GM03348 (cell line): ENCODE data around the gene C4orf50.

Source experiments
- DNase-seq: peaks from one replicate; pipeline ENCODE4 v3.0.0; 2012; ENCODE audit warnings: low spot score

The C4orf50 gene

GRCh38 chr4:5943561-5943960 lies 74.7 kb downstream of the C4orf50 start:
- no peak for DNase-seq

DNA sequence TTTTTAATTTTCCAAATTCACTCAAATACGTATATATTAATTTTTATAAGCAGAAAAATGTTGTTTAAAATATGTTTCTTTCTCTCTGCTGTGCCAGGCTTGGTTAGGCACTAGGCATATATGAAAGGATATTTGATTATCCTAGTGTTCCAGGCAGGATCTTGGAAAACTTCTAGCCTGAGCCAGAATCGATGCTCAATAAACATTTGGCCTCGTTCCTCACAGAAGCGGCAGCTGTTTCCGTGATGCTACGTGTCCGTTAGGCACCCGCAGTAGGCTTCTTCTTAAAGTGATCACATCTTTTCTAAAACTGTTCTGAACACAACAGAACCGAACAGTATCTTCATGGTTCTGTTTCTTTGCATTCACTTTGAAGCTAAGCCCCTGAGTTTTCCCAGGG lies 75.3 kb downstream of the C4orf50 start:
- DNase-seq = no peak

DNA sequence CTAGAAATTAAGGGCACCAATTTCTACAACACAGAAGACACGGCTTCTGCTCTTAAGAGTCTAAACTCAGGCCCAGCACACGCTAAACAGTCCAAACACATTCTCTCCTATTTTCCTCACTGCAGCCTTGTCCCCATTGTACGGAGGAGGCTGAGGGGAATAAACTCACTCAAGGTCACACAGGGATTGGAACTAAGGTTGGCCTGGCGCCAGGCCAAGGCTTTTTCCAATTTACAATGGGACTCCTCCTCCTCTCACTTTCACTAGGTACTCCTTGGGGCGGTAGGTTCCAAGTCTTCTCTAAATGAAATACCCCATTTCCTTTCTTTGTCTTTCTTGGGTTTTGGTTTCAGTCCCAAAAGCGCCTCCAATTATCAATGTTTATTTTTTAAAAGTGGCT lies 76.6 kb downstream of the C4orf50 start:
- no peak for DNase-seq

DNA sequence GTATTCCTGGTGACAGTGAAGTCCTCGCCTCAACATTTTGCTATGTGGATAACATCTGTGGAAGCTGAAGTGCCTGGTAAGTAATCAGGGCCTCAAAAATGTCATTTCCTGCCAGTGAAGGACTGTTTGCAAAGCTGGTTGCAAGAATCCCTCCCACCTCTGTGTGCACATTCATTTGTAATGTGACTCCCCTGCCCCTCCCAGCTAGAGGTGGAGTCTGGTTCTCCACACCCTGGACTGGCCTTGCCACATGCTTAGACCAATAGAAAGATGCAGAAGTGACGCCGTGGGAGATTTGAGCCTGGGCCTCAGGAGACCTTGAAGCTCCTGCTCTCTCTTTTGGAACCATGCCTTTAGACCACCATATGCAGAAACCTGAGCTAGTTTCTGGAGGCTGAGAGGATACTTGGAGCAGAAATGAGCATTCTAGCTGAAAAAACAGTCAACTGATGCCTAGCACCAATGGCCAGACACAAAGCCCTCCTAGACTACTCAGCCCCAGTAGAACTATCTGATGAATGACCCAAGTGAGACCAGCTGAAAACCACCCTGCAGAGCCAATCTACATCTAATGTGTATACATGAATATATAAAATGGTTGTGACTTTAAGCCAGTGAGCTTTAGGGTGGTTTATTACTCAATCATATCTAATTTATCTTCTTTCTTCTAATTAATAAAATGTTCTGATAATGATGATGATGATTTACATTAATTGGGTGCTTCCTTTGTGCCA lies 77.6 kb downstream of the C4orf50 start:
- no peak for DNase-seq

DNA sequence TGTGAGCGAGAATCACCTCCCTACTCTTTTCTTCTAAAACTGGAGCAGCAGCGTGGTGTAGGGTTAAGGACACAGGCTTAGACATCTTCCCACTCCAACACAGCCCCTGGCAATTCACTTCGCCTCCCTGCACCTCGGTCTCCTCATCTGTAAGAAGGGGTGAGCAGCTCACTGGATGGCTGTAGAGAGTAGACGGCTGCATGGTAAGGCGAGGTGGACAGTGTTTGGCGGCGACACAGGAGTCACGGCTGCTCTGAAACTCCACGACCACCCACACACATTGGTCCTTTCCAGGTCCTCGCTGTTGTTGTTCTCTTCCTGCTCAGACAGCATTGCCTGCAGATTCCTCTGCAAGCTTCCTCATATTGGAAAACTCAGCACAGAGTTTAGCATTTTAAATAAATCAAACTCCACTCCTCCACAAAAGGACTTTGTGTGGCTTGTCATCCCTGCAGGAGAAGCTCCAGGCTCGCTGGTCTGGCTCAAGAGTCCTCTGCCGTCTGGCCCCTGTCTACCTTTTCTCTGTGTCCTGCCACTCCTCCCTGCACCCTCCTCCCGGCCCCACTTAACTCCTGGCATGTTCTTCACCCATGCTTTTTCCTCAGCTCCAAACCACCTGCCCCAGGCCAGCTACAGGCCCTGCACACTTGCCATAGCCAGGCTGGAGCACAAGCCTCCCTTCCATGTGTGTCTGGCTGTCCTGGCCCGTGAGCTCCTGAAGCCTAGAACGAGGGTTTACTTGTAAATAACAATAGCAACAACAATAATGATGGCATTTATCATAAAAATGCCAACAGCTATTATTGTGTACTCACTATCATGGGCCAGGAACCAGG lies 84.0 kb downstream of the C4orf50 start:
- DNase-seq = no peak

DNA sequence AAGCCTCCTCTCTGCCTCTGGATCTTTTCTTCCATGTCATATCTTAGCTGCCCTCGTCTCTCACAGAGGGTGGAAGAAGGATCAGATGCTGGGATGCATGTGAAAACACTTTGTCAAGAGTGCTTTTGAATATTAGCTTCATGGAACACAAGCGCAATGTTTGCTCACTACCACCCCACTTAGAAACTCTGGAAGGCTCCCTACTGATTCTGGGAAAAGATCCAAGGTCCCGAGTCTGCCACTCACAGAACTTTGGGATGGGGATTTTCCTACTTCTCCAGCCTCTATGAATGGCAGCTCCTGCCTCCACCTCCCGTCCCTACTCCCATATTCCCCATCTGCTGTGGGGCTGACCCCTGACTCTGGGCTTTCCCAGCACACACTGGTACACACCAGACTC lies 85.1 kb downstream of the C4orf50 start:
- no peak for DNase-seq

GRCh38 chr4:5932035-5932568 lies 86.1 kb downstream of the C4orf50 start:
- DNase-seq = no peak

DNA sequence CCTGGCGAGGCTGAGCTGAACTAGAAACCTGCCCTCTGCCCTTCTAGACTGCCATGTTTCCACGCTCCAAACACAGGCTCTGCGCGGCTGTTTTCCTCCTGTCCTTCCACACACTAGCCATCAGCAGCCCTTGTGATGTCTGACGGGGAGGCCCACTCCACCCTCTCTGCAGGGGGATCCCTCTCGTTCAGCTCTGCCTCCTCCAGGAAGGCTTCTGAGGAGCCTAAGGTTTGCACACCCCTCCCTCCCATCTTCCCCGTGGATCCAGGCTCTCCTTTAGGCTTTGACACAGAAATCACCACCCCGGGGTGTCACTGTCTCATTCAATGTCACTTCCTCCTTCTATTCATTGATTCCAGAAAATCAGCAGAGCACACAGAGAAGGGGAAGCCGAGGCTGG lies 86.7 kb downstream of the C4orf50 start:
- no peak for DNase-seq

GRCh38 chr4:5930876-5931275 lies 87.4 kb downstream of the C4orf50 start:
- no peak for DNase-seq

DNA sequence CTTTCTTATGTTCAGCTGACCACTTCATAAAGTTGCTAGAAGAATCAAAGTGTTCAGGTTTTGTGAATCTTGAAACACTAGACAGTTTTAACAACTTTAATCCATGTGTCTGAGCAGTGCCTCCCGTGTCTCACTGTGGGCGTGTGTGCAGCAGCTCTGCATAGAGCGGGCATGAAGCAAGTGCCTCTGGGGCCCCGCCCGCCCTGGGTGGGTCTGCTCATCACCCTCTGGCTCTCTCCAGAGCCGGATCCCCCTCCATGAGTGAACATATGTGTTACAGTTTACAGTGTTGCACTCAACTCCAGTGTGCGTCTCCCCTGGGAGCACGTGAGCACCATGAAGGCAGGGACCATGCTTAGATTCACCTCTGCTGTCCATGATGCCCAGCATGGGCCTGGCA lies 87.8 kb downstream of the C4orf50 start:
- no peak for DNase-seq

GRCh38 chr4:5928844-5929420 lies 89.3 kb downstream of the C4orf50 start:
- DNase-seq = no peak

DNA sequence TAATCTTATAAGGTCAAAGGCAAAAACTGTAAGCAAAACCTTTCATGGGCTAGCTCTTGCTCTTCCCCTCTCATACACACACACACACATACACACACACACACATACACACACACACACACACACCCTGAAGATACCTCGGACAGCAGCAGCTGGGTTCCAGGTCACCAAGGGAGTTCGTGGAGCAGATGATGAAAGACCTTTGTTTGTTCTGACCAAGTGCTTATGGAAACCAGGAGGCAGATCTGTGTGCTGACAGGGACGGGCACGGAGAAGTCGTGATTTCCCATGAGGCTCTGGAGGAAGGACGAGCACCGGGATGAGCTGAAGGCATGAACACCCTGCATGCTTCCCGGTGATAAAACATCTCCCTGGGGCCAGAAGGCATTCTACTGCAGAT lies 90.0 kb downstream of the C4orf50 start:
- no peak for DNase-seq

DNA sequence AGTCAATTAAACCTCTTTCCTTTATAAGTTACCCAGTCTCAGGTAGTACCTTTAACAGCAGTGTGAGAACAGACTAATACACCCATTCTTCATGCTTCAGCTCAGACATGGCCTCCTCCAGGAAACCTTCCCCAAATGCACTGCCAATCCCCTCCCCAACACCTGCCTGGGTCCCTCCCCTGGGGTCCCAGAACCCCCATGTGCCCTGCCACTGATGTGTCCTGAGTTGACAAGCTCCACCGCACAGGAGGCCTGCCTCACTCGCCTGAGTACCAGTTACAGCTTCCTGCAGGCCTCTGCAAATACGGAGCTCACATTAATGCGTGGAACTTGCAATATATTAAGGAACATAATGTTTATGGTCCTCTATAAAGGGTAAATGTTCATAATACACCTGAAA lies 90.5 kb downstream of the C4orf50 start:
- DNase-seq = no peak

DNA sequence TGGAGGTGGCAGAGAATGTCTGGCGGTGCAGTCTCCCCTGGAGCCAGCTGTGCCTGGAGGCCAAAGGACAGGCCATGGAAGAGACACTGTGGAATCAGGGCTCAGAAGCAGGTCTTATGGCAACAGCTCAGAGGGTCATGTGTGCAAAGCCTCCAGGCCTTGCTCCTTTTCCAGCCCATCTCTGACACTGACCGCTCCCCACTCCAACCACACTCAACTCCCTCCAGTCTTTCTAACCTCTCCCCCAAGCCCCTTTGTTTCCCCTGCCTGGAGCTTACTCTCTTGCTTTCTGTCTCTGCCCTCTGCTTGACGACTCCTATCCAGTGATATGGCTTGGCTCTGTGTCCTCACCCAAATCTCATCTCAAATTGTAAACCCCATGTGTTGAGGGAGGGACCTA lies 91.1 kb downstream of the C4orf50 start:
- no peak for DNase-seq

GRCh38 chr4:5926598-5926997 lies 91.6 kb downstream of the C4orf50 start:
- no peak for DNase-seq

GRCh38 chr4:5925419-5926200 lies 92.6 kb downstream of the C4orf50 start:
- DNase-seq = no peak

DNA sequence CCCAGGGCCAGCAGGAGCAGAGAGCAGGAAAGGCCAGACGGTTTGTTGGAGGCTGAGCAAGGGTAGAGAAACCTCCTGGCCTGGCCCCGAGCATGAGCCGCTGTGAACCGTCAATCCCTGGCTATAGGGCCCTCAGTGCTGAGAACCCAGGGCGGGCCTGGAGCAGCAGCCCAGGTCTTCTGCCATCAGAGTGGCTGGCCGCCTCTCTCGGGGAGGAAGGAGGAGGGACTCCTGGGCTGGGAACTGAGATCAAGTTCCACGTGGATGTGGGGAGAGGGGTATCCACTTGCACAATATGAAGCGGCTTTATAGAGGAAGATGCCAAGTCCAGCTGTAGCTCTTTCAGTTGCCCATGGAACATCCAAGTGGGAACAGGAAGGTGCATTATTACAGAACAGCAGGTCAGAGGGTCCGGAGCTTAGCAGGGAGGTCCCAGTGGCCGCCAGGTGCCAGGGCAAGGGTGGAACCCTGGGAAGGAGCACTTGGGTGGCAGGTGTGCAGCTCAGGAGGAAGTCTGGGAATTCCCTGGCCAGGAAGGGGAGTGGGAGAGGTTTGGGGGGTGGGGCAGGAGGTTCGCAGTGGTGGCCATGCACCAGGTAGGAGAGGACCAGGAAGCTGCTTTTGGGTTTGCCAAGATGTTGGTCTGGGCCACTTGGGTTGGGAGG lies 93.6 kb downstream of the C4orf50 start:
- no peak for DNase-seq

- DNase-seq = no peak
Measured at GRCh38 chr4:5923376-5923775, 94.9 kb downstream of the C4orf50 start.

DNA sequence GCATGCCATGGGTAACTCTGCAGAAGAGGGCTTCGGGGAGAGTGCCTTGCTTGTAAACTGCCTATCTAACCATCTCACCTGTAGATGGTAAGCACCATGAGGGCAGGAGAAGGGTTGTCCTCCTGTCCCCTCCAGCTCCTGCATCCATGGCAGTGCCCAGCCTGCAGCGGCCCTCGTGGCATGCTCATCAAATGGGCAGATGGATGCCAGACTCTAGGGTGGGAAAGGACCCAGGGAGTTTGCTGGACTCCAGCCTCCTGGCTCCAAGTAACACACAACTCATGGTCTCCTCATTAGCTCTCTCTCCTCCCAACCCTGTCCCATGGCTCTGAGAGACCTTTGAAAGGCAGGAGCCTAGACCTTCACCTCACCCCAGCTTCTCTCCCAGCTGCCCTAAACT lies 95.7 kb downstream of the C4orf50 start:
- DNase-seq = no peak

GRCh38 chr4:5921981-5922380 lies 96.2 kb downstream of the C4orf50 start:
- DNase-seq = no peak

- DNase-seq = no peak
Measured at GRCh38 chr4:5921101-5921980, 96.9 kb downstream of the C4orf50 start.
